CD4-positive, CD25-positive, alpha-beta regulatory T cell (primary cell): ENCODE measurements around the gene FTH1. TPM values are rescaled to one million over a fixed set of nuclear protein-coding genes. Genes with fewer than 3 reads are reported as not detected.

ENCODE experiments used
- ATAC-seq, 2 donors: fragments of 150-1000 bp; cut with Tn5 transposase; one replicate each; pipeline ENCODE4 v1.10.0; 2021; ENCODE audit warnings: low read depth in 2 of 2, moderate number of reproducible peaks in 2 of 2, moderate library complexity in 1 of 2
- DNase-seq, 3 donors: peaks; one replicate each; pipeline versions ENCODE4 v3.0.0 to v3.0.0-alpha.2; 2012 to 2022; ENCODE audit warnings: mixed read lengths in 1 of 3
- H3K27ac ChIP-seq: one replicate; pipeline ENCODE4 v1.7.0; 2013; ENCODE audit warnings: mild to moderate bottlenecking, low read length; ENCODE audit not compliant: insufficient read depth, poor library complexity, severe bottlenecking
- H3K27me3 ChIP-seq: one replicate; pipeline ENCODE4 v1.7.0; 2013; ENCODE audit warnings: low read length; ENCODE audit not compliant: control insufficient read depth, insufficient read depth
- H3K36me3 ChIP-seq: one replicate; pipeline ENCODE4 v1.7.0; 2013; ENCODE audit warnings: mild to moderate bottlenecking, low read length, moderate library complexity; ENCODE audit not compliant: control insufficient read depth, insufficient read depth
- H3K4me1 ChIP-seq: 2 replicates; pipeline ENCODE4 v1.7.0; 2013; ENCODE audit warnings: mild to moderate bottlenecking, low read length; ENCODE audit not compliant: insufficient read depth, control insufficient read depth, poor library complexity, severe bottlenecking
- H3K4me3 ChIP-seq: one replicate; pipeline ENCODE4 v1.7.0; 2013; ENCODE audit warnings: low read depth, mild to moderate bottlenecking, low read length, moderate library complexity
- H3K9me3 ChIP-seq, 2 experiments: 1 replicate in 1 of 2; 2 replicates in 1 of 2; pipeline ENCODE4 v1.7.0; 2013; ENCODE audit warnings: low read length in 2 of 2, mild to moderate bottlenecking in 1 of 2, moderate library complexity in 1 of 2; ENCODE audit not compliant: control insufficient read depth in 2 of 2
- H3K27ac Mint-ChIP-seq, 3 donors: one replicate each; pipeline ENCODE4 v1.8.0; 2020 to 2022; ENCODE audit warnings: mild to moderate bottlenecking in 3 of 3, mixed read lengths in 3 of 3, moderate library complexity in 2 of 3
- H3K27me3 Mint-ChIP-seq: one replicate; pipeline ENCODE4 v1.8.0; 2022; ENCODE audit warnings: mild to moderate bottlenecking, mixed read lengths
- H3K36me3 Mint-ChIP-seq: one replicate; pipeline ENCODE4 v1.8.0; 2020; ENCODE audit warnings: mixed read lengths
- H3K4me1 Mint-ChIP-seq, 4 donors: one replicate each; pipeline ENCODE4 v1.8.0; 2020 to 2022; ENCODE audit warnings: mixed read lengths in 4 of 4, mild to moderate bottlenecking in 1 of 4
- H3K4me3 Mint-ChIP-seq, 4 donors: one replicate each; pipeline ENCODE4 v1.8.0; 2020 to 2022; ENCODE audit warnings: mild to moderate bottlenecking in 4 of 4, mixed read lengths in 4 of 4, moderate library complexity in 3 of 4
- H3K9me3 Mint-ChIP-seq, 7 donors: one replicate each; pipeline ENCODE4 v1.8.0; 2020 to 2022; ENCODE audit warnings: mixed read lengths in 7 of 7, mild to moderate bottlenecking in 3 of 7, moderate library complexity in 2 of 7
- polyA plus RNA-seq, 4 donors: library from polyadenylated mRNA; unstranded; fragments of 300-500 nt; fragmentation: Illumina TruSeq; gene quantifications; one replicate each; pipeline ENCODE4 v1.2.3, GENCODE V29; 2021
- total RNA-seq: library from RNA; stranded (reverse); gene quantifications from one replicate; pipeline ENCODE4 v1.2.3, GENCODE V29; 2022

FTH1 gene
- total and polyA plus RNA-seq, 5 donors from 2014 or later = 2,525 to 3,518 (median 3,282) TPM

DNA sequence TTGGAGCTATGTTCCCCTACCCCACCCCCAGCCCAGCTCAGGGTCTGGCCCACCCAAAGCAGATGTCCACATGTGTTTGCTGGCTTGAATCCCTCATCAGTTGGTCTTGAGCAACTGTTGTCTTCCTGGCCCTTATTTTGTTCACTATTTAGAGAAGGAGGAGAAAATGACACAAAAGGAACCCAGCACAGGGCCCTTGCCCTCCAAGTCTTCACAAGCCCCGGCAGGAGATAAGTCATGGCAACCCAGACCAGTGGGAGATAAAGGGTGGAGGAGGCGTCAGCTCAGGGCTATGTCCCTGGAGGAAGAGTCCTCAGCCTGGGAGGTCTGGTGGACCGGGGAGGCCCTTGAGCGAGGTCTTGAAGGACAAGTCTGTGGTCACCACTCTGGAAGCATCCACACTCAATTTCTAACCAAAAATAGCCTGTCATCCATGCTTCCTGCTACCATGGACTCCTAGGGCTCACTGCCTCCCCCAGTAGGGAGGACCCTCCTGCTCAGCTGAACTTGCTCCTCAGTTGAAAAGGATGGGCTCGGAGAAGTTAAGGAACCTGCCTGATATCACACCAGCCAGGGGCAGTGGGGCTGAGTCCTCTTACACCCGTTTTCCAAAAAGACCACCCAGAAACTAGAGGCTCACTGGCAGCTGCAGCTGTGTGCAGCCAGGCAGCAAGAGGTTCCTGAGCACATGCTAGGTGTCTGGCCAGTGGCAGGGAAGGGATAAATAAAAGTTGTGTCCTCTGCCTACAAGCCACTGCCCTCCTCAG, 48.3 kb downstream of the FTH1 start:
- DNase-seq (no peak), ATAC-seq (no peak)
- Mint-ChIP-seq H3K27me3 (peaks cover 57% of the 10 kb centered on the region), H3K9me3 (peaks cover 0 to 2% (median 0%) of the 10 kb centered on the region in 7 donors), H3K27ac (peak overlapping the region in 1 of 3 donors; percentile 52), H3K4me3 (no peak overlapping the region), H3K36me3 (no peaks in the 10 kb centered on the region), H3K4me1 (peaks cover 0 to 14% (median 4%) of the 10 kb centered on the region in 4 donors)
- Histone ChIP-seq H3K36me3 (no peaks in the 10 kb centered on the region), H3K4me3 (no peak overlapping the region), H3K9me3 (no peaks in the 10 kb centered on the region), H3K4me1 (peaks cover 4% of the 10 kb centered on the region), H3K27ac (no peak overlapping the region), H3K27me3 (peaks cover 10% of the 10 kb centered on the region)

DNA sequence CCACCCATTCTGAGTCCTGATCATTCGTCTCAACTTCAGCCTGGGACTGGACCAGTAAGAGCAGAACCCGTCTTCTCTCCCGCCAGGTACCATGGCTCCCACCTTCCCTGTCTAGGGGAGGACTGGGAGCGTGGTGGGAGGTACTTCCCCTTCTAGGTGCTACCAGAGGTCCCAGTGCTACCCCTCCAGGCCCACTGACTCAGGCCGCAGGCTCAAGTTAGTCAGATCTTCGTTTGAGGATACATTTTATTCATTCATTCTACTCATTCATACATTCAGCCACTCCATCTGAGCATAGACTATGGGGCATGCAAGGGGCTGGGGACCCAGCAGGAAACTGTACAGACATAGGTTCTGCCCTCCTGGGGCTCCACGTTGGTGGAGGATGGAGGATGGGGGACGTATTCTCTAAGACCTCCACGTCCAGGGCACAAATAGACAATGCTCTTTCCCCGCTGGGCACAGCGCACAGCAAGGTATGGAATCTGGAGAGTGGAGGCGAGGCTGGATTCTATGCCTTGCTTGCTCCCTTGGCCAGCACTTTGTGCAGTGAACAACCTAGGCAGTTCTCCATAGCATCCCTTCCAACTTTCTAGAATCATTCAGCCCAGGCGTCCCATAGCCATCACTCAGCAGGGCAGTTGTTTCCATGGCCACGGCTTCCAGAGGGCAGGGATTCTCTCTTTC, 49.0 kb downstream of the FTH1 start:
- peaks cover 0 to 14% (median 4%) of the 10 kb centered on the region in 4 donors for H3K4me1 Mint-ChIP-seq
- peaks cover 10% of the 10 kb centered on the region for H3K27me3 ChIP-seq
- no peaks in the 10 kb centered on the region for H3K36me3 ChIP-seq
- H3K27me3 Mint-ChIP-seq = peaks cover 58% of the 10 kb centered on the region
- peaks cover 0 to 2% (median 0%) of the 10 kb centered on the region in 7 donors for H3K9me3 Mint-ChIP-seq
- no peak overlapping the region for H3K27ac ChIP-seq
- H3K4me3 Mint-ChIP-seq = peak overlapping the region in 2 of 4 donors; percentile 71 to 80
- H3K4me3 ChIP-seq = no peak overlapping the region
- H3K27ac Mint-ChIP-seq = peak overlapping the region in 2 of 3 donors; percentile 36 to 52
- H3K9me3 ChIP-seq = no peaks in the 10 kb centered on the region
- ATAC-seq = no peak
- no peaks in the 10 kb centered on the region for H3K36me3 Mint-ChIP-seq
- DNase-seq = no peak
- peaks cover 4% of the 10 kb centered on the region for H3K4me1 ChIP-seq

DNA sequence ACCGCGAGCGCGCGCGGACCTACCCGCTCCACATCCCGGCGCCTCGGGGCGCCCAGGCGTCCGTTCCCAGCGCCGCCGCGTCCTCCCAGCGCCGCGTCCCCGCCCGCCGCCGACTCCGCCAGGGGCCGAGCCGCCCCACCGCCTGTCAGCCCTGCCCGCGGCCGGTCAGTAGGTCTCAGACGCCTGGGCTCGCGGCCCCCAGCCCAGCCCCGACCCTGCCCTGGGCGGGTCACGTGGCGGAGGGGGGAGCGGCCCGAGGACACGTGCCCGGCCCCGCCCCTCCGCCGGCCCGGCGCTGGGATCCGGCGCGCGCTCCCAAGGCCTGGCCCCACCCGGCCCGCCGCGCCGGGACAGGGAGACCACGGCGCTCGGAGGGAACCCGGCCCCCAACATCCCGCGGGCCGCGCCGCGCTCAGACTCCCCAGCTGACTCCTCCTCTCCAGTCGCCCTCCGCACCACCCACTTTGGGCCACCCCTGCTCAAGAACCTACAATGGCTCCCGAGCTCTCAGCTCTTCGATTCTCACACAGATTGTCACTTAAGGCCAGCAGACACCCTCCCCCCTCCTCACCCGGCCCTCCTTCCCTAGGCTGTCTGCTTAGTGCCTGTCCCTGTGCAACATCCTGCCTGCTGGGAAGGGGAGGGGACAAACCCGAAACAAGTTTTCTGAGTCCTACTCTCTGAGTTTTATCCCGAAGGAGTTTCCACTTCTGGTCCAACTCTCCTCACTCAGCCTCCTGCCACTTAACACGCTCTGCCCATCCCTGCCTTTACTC, 49.9 kb downstream of the FTH1 start, which contains the start of gene RAB3IL1:
Gene RAB3IL1, minus strand, starts transcription at position 233 of the 776 bp plus-strand sequence. Its CDS starts 199 bp downstream, at position 34.
- ATAC-seq = no peak
- Mint-ChIP-seq H3K36me3 (no peaks in the 10 kb centered on the region), H3K27me3 (peaks cover 51% of the 10 kb centered on the region), H3K4me1 (peaks cover 0 to 14% (median 4%) of the 10 kb centered on the region in 4 donors), H3K4me3 (peak within 1 kb of the TSS in 3 of 4 donors; percentile 71 to 81 (median 80)), H3K9me3 (peaks cover 0 to 2% (median 0%) of the 10 kb centered on the region in 7 donors), H3K27ac (peak within 1 kb of the TSS in 1 of 3 donors; percentile 36)
- peaks cover 4% of the 10 kb centered on the region for H3K4me1 ChIP-seq
- H3K27me3 ChIP-seq = peaks cover 10% of the 10 kb centered on the region
- no peaks in the 10 kb centered on the region for H3K9me3 ChIP-seq
- DNase-seq = no peak
- no peaks in the 10 kb centered on the region for H3K36me3 ChIP-seq
- no peak within 1 kb of the TSS for H3K27ac ChIP-seq
- H3K4me3 ChIP-seq = no peak within 1 kb of the TSS

DNA sequence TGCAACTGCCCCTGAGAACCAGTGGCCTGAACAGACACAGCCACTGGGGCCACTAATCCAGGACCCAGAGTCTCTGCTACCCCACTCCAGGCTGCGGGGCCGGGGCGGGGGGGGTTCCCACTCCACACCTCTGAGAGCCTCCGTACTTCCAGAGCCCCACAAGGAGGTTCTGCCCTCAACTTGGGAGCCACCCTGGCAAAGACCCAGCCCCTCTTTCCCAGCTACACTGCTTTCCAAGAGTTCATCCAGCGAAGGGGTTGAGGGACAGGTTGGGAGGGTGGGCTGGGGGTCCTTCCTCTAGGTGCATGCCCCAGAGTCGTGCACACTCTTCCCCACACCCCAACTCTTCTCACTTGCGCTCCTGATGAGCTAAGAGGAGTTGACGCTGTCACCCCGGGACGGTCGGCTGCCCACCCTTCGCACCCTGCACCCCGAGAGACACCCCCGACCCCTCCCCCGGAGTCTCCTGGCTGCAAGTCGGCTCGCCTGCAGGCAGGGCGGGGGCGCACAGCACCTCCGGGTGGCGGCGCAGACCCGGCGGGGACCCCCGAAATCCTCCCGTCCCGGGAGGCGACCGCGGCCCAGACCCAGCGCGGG, 50.6 kb downstream of the FTH1 start:
- H3K27me3 Mint-ChIP-seq = peaks cover 50% of the 10 kb centered on the region
- Histone ChIP-seq H3K4me1 (peaks cover 4% of the 10 kb centered on the region), H3K27me3 (peaks cover 10% of the 10 kb centered on the region), H3K4me3 (no peak overlapping the region), H3K27ac (no peak overlapping the region), H3K36me3 (no peaks in the 10 kb centered on the region), H3K9me3 (no peaks in the 10 kb centered on the region)
- no peak for ATAC-seq
- DNase-seq = no peak
- H3K4me3 Mint-ChIP-seq = peak overlapping the region in 2 of 4 donors; percentile 44 to 48
- no peaks in the 10 kb centered on the region for H3K36me3 Mint-ChIP-seq
- H3K4me1 Mint-ChIP-seq = peaks cover 0 to 14% (median 4%) of the 10 kb centered on the region in 4 donors
- no peak overlapping the region for H3K27ac Mint-ChIP-seq
- H3K9me3 Mint-ChIP-seq = peaks cover 0 to 2% (median 0%) of the 10 kb centered on the region in 7 donors

DNA sequence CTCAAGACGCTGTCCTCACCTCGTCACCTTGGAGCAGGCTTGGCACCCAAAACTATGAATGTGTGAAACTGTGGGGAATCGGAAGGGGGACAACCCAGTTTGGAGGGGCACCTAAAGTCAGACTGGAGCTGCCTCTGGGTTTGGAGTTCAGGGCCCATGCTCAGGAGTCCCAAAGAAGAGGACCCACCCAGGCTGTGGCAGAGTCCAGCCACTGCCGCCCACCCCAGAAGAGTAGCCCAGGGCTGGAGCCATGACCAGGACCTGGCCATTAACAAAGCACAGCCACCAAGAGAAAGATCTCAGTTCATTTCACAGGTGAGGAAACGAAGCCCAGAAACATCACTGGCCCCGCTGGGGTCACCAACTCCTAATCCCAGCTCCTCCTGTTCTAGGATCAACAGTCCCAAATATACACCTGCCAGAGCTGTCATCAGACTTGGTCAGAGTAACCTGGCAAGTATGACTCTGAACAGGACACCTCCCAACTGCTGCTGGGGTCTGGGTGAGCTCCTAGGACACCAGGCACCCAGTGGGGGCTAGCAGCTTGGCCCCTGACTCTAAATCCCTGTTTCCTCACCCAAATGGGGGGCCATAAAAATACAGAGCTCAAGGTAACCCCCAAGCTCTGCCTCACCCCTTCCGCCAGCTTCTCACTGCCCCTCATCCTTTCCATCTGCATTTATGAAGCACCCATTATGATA, 52.8 kb downstream of the FTH1 start:
- no peak overlapping the region for H3K4me3 Mint-ChIP-seq
- DNase-seq (no peak), ATAC-seq (no peak)
- H3K4me1 Mint-ChIP-seq = peaks cover 0 to 14% (median 4%) of the 10 kb centered on the region in 4 donors
- peaks cover 10% of the 10 kb centered on the region for H3K27me3 ChIP-seq
- H3K9me3 Mint-ChIP-seq = peaks cover 0 to 2% (median 0%) of the 10 kb centered on the region in 7 donors
- no peaks in the 10 kb centered on the region for H3K36me3 Mint-ChIP-seq
- H3K9me3 ChIP-seq = no peaks in the 10 kb centered on the region
- H3K4me3 ChIP-seq = no peak overlapping the region
- H3K27me3 Mint-ChIP-seq = peaks cover 36% of the 10 kb centered on the region
- peaks cover 4% of the 10 kb centered on the region for H3K4me1 ChIP-seq
- H3K36me3 ChIP-seq = no peaks in the 10 kb centered on the region
- H3K27ac Mint-ChIP-seq = no peak overlapping the region
- H3K27ac ChIP-seq = no peak overlapping the region
